Activated CD4-positive, alpha-beta T cell treated with anti-CD3 and anti-CD28 coated beads, Interleukin-2, amount 50 U/mL, for 48 hours (primary cell): Measurements from ENCODE around the gene CPEB3.
A peak's percentile ranks its signal among the peaks of the same experiment; 100 is the strongest.
"Not testable (repeated sequence)": the region's sequence is repeated elsewhere in the genome, so short reads cannot be mapped to it uniquely, and the experiment has no call there.

Experiments used
- DNase-seq, 2 experiments: peaks; one replicate each; pipeline ENCODE4 v3.0.0-alpha.2; 2020

Gene CPEB3

DNA sequence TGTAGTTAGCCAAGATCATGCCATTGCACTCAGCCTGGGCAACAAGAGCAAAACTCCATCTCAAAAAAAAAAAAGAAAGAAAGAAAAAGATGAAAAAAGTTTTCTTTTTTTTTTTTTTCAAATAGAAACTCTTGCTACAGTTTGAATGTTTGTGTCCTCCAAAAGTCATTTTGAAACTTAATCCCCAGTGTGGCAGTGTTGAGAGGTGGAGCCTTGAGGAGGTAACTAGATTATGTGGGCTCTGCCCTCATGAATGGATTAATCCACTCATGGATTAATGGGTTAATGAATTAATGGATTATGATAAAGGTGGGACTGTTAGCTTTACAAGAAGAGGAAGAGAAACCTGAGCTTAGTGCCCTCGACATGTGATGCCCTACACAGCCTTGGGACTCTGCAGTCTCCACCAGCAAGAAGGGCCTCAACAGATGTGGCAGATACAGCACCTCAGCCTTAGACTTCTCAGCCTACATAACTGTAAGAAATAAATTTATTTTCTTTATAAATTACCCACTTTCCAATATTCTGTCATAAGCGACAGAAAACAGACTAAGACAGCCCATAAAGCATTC is 25.1 kb downstream of the CPEB3 start:
- DNase-seq: no peak

DNA sequence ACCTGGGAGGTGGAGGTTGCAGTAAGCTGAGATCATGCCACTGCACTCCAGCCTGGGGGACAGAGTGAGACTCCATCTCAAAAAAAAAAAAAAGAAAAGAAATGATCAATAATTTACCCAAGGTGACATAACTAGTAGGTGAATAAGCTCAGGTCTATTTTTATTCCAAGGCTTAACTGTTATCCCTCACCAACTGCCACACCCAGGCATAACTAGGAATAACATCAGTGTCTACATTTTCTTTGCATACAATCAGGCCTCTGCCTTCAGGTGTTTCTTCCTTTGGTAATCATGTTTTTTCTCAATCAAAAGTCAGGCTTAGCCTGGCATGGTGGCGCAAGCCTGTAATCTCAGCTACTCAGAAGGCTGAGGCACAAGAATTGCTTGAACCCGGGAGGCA is 26.6 kb downstream of the CPEB3 start:
- DNase-seq: no peak

DNA sequence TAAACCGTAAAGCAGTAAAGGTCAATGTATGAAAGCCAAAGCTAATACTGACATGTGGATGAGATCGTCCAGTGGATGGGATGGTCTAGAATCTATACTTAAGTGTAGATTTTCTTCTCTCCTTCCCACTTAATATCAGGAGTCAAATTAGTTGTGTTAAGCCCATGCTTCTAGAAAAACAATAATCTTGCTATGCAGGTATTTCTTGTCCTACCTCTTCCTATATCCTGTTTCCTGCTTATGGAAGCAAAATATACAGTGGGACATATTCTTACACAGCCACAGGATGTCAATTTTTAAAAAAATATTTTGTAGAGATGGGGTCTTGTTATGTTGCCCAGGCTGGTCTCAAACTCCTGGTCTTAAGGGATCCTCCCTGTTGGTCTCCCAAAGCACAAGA is 27.5 kb downstream of the CPEB3 start:
- no peak for DNase-seq

DNA sequence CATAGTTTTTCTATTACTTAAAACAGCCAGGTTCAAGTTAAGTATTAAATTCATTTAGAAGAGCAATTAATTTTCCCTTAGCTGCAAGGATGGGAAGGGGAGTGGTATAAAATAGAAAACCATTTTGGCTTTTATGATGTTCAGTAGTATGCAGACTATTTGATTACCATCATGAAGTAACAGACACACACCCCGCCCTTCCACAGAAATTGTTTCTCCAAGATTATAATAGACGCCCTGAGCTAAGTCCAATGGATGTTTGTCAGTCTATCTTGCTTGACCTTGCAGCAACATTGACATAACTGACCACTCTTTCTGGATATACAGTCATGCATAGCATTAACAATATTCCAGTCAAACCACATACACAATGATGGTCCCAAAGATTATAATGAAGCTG is 42.3 kb downstream of the CPEB3 start:
- no peak for DNase-seq

DNA sequence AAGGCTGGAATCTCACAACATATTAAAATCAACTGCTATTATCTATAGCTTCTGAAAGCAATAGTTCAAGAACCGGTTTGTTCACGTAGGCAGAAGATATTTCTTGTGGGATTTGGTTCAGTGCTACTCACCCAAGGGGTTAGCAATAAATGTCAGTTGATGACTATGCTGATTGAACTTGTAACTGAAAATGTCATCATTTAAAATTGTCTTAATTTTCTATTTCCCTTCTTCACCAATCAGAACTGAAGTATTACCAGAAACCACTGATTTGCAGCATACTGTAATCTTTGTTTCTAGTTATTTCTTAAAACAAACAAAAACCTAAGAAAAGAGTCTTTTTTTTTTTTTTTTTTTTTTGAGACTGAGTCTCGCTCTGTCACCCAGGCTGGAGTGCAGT is 46.1 kb downstream of the CPEB3 start:
- DNase-seq: no peak

DNA sequence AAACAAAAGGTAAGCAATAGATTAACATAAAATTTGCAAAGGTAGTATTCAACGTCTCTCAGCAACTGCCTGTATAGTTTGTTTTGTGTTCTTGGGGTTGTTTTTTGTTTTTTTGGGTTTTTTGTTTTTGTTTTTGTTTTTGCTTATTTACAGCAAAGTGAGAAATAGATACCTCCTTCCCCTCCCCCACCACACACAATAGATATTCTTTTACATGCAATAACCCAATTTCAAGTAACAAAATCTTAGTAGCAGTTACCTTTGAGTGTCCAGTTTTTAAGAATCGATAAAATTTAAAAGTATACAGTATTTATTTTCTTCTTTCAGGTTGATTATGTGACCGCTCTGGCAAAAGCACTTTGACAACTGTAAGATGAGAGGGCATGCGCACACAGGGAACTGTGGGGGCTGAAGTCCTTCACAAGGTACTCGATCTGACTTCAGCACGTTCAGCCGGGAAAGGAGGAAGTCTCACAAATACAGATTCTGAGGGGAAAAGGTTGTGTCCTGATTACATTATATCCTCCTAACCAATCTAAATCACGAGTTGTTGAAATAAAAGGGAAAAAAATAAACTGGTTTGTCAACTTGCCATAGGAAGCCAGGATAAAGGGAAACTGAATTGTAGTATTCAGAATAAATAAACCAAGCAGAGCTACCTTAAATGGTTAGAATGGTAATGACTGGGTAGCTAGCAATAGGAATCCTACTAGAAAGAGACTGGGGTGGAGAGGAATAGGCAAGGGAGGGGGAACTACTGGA is 47.8 kb downstream of the CPEB3 start:
- DNase-seq: peak; percentile 23 to 34

DNA sequence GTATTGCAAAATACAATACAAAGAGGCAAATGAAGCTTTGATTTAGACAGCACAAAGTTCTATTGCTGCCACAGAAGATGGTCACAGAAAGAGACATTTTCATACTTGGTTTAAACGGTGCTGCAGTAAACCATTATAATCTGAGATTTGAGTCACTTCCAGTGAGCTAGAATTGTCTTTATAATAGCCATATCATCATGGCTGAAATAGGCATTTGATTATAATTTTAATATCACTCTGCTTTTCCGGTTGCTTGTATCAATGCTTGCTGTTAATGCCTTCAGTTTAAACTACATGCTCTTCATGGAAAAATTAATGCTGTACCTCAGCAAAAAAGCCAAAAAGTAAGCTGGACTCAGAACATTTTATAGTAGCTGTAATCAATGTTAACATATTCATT is 48.5 kb downstream of the CPEB3 start:
- DNase-seq: no peak

DNA sequence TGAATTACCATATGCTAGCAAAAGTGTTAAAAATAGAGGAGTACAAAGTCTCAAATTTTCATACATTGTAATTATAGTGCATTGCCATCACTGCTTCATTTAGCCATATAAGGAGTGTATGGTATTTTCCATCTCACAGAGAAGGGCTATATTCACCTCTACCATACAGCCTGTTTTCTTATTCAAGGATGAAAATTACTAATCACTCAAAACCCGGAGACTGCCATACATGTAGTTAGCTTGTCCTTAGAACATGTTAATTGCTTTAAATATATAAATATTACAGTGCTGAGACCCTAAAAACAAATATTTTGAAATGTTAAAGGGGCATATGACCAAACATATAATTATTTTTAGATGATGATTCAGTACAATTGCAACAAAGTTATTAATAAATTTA is 49.4 kb downstream of the CPEB3 start:
- DNase-seq: no peak

DNA sequence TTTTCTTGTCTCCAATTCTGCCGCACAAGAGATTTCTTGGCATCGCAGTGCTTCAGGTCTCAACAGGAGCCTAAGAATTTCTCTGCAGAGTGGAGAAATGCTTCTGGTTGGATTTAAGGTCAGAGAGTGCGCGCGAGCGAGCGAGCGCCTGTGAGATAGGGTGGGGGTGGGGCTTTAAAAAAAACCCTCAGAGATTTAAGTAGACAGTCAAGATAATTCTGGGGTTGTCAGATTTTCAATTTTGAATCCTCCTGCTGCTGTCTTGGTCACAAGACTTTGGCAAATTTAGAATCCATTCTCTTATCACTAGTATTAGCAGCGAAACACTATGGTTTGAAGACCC is 49.7 kb downstream of the CPEB3 start:
- DNase-seq: no peak

DNA sequence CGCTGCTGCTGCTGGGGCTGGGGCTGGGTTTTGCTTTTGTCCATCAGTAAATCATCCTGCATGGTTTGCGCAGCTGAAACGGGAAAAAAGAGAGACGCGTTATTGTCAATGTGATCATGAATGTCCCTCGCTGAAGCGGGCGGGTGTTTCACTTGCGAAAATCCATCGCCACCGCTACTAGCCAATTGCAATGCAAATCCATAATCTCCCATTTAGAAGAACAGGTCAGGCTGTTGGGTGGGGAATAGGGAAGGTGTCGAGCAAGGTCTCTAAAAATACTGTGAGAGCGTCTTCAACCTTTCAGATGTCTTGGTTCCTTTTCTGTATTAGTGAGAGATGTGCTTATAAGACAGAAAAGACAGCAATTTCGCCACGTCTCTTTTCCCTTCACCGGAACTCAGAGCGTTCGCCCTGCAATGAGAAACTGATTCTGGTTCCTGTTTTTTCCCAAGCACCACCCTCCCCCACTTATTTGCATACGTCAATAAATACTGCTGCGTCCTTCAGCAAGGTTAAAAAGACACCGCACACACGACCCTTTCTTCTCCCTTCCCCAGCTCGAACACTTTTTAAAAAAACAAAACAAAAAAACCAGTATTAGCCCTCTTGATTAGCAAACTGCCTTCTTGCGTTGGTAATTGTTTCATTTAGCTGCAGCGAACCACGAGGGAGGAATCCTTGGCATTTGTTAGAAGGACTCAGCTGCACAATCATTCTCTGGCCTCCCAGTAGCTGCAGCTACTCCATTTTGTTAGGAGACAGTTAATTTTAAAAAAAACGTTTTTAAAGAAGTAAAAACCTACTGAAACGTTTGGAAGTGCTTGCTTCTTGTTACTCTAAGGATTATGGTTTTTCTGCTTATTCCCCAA is 50.4 kb downstream of the CPEB3 start:
- DNase-seq: peak; percentile 16 to 32

DNA sequence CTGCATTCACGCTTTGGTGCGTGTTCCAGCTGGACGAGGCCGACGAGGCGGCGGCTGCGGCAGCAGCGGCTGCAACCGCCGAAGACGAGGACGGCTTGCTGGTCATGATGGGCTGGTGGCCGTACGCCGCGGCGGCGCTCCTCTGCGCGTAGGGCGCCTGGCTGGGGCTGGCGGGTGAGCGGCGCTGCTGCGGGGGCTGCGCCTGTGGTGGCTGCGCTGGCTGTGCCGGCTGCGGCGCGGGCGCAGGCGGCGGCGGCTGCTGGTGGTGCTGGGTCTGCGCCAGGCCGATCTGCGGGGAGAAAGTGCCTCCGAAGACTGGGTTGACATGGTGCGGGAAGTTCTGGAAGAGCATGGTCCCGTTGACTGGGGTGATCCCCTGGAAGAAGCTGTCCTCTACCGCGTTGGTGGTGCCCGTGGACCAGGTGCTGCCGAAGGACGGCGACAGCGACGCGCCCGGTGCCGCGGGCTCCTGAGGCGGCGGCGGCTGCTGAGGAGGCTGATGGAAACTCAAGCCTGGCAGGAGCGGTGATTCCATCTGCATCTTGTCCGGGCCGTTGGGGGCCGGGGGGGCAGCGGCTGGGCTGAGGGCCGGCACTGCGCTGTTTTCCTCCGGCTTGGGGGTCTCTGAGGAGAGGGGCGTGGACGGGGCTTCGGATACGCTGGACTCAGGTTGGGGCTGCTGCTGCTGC is 51.1 kb downstream of the CPEB3 start:
- DNase-seq: peak; percentile 21 to 42

DNA sequence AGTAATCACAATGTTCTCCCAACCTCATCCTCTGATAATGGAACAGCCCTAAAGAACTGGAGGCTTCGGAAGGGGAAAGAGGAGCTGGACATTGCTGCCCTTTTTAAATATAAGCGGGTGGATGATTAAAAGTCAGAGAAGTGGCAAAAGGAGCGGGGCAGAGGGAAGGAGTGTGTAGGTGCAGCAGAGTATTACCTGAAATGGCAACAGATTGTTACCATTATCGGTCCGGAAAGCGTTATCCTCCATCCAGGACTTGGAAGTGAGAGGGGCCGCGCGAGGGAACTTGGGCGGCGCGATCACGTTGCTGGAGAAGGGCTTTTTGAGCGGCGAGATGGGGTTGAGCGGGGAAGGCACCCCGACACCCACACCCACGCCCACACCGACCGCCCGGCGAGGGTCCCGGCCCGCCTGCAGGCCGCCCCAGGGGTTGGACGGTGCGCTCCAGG is 51.7 kb downstream of the CPEB3 start:
- DNase-seq: no peak

DNA sequence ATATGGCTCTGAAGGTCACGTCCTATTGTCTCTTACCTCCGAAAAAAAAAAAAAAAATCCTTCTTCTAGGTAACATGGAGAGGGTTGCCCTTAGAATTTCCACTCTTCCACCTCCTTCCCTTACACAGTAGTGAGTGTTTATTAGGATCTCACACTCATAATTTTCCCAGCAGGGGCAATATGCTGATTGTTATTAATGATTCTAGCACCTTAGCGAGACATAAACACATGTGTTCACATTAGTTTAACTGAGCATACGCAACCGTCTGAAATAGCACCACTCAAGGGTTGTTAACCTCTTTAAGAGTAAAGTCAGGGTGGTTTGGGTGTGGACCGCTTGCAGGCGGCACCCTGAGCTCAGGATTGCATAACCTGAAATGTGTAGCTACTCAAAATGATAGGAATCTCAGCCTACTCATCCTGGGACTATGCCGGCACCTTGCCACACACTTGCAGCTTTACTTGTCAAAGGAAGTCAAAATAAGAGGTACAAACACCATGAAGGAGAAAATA is 52.2 kb downstream of the CPEB3 start:
- no peak for DNase-seq

DNA sequence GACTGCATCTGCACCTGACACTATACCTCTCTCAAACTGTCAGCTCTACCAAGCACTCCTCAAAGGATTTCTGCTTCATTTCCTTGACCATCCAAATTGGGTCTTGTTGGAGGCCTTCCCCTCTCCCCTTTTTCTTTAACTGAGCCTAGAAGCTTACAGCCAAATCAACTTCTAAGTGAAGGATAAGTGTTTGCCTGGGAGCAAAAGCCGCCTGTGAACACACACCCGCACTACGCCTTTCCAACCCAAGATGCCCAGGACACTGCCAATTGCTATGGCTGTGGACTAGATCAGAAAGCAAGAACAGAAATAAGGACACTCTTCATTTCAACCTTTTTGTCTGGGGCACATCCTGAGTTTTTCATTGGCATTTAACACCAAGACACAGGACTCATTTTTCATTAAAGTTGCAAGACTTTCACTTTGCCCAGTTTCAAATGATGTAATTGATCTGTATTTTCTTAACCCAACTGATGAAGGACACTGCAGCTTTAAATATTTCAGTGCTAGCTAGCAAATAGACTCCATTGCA is 52.8 kb downstream of the CPEB3 start:
- DNase-seq: no peak

DNA sequence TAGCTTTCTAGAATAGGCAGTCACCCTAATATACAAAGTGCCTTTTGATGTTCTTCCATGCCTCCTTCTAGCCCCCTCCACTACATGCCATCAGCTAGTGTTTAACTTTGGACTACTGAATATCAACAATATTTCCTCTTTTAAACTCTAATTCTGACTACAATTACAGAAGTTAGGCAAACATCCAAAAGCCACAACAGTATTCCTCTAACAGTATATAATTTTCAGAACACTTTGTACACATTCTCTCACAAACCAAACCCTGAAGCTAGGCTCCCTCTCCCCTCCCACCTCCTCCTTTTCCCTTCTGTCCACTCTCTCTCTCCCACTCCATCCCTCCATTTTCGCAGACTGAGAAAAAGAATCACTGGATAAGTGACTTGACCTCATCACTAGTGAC is 59.7 kb downstream of the CPEB3 start:
- no peak for DNase-seq

DNA sequence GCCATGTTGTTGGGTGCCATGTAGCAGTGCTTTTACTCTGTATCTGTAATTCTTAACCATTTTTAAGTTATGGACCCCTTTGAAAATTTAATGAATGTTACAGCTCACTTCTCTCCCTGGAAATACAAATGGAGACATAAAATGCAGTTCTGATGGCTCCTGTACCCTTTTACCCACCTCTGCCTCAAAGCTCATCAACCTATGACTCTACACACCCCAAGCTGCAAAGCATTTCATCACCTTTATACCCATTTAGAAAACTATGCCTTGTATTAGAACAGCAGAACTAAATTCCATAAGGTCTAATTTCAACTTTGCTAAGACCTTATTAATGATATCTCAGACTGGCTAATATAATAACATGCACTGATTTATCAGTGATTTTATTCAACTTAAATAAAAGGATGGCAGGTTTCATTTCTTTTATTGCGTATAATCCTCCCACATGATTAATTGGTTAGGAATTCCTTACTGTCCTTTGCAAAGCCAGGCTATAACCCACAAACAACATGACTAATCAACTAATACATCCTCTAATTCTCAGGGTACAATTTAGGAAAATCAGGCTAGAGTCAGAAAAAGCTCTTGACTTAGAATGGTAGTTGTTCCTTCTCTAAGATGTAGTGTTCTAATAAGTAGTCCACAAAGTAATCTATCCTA is 68.1 kb downstream of the CPEB3 start:
- DNase-seq: no peak

DNA sequence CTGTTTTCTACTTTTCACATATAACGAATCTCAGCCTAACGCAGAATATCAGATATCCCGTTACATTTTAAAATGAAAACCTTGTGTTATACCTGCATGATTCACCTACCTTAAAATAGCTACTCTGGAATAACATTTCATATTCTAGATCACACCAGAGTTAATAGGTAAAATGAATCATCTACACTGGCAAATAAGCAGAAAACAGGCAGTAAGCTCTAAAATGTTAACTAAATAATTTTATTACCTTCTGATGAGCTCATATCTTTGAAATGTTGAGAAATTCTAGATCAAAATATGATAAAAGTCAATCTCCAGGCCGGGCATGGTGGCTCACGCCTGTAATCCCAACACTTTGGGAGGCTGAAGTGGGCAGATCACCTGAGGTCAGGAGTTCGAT is 71.3 kb downstream of the CPEB3 start:
- no peak for DNase-seq

DNA sequence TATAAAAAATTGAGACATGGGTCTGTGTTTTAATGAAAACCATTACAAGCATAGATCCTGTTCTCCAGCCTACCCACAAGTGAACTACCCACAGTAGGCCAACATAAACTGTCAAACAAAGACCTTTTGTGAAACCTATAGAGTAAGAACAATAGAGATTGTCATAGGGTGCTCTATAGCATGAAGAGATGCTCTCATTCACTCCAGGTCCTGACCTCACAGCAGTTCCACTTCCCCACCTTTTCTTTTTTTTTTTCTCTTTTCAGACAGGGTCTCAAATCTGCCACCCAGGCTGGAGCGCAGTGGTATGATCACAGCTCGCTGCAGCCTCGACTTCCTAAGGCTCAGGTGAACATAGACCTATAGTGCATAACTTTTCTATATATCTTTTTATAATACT is 72.3 kb downstream of the CPEB3 start:
- no peak for DNase-seq

DNA sequence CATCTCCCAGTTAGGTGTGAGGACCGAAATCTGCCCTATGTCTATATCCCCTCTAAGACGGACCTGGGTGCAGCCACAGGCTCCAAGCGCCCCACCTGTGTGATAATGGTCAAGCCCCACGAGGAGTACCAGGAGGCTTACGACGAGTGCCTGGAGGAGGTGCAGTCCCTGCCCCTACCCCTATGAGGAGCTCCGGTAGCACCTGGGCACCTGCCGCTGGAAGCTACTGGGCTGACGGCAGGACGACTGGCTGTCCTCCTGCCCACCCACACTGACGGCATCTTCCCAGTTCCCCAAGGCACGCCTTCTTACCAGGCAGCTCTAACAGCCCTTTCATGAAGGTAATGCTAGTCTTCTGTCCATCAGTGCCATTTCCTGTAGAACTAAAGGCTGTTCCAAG is 74.3 kb downstream of the CPEB3 start:
- DNase-seq: not testable (repeated sequence)

DNA sequence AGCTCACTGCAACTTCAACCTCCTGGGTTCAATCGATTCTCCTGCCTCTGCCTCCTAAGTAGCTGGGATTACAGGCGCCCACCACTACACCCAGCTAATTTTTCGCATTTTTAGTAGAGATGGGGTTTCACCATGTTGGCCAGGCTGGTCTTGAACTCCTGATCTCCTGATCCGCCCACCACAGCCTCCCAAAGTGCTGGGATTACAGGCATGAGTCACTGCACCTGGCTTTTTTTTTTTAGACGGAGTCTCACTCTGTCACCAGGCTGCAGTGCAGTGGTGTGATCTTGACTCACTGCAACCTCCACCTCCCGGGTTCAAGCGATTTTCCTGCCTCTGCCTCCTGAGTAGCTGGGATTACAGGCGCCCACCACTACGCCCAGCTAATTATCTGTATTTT is 75.7 kb downstream of the CPEB3 start:
- not testable (repeated sequence) for DNase-seq

DNA sequence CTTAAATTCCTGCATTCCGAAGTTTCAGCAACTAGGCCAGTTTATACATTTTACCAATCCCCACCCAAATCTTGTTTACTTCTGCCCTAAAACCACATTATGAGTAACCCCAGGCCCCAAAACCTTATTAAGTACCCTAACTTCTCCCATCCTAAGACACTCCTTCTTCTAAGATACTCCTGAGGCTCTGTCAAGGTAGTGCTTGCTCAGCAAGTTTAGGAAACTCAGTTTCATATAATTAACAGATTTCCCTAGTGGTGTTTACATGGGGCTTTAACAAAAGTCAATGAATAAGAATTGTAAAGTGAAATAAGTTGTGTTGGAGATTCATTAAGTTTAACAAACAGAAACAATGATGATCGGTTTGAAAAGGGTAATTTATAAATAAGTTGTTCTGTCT is 77.8 kb downstream of the CPEB3 start:
- no peak for DNase-seq

DNA sequence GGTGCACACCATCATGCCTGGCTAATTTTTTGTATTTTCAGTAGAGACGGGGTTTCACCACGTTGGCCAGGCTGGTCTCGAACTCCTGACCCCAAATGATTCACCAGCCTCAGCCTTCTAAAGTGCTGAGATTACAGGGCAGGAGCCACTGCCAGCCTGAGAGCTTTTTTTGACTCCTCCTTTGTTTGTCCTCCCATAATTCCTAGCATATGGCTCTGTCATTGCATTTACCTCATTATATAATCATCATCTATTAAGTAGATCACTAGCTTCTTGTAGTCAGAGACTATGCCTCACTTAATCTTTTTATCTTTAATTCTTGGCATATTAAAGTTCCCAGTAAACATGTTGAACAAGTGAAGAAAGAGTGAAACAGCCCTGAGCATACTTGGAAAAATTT is 82.1 kb downstream of the CPEB3 start:
- DNase-seq: no peak
